Mesothelial cell of epicardium (in vitro differentiated cells): ENCODE measurements around the gene LGR4. TPM values are rescaled to one million over a fixed set of nuclear protein-coding genes. Genes with fewer than 3 reads are reported as not detected.
"Not testable (repeated sequence)": the region's sequence is repeated elsewhere in the genome, so short reads cannot be mapped to it uniquely, and the experiment has no call there.

Source experiments
- DNase-seq, 2 experiments: peaks; one replicate each; pipeline ENCODE4 v3.0.0; 2021; ENCODE audit warnings: low spot score in 2 of 2; ENCODE audit not compliant: unreplicated experiment in 2 of 2
- H3K27ac Mint-ChIP-seq: 2 replicates; pipeline ENCODE4 v1.8.0; 2021; ENCODE audit warnings: mixed read lengths
- H3K27me3 Mint-ChIP-seq: 2 replicates; pipeline ENCODE4 v1.8.0; 2021; ENCODE audit warnings: low read depth, mixed read lengths
- H3K36me3 Mint-ChIP-seq: 2 replicates; pipeline ENCODE4 v1.8.0; 2021; ENCODE audit warnings: mixed read lengths
- H3K4me1 Mint-ChIP-seq: 2 replicates; pipeline ENCODE4 v1.8.0; 2021; ENCODE audit warnings: mixed read lengths
- H3K4me3 Mint-ChIP-seq: 2 replicates; pipeline ENCODE4 v1.8.0; 2021; ENCODE audit warnings: mild to moderate bottlenecking, moderate library complexity, mixed read lengths
- H3K9me3 Mint-ChIP-seq: 2 replicates; pipeline ENCODE4 v1.8.0; 2021; ENCODE audit warnings: mixed read lengths
- total RNA-seq: library from RNA; stranded (reverse); gene quantifications from 3 replicates; pipeline ENCODE4 v1.2.1, GENCODE V29; 2021
- TF ChIP-seq, protein P1 (sequence below): fragments of 200-600 bp; sonication (generic); IDR thresholded peaks from one replicate; pipeline ENCODE4 v1.5.0; 2021; ENCODE audit warnings: antibody characterized with exemption; ENCODE audit not compliant: unreplicated experiment

LGR4 gene
- total RNA-seq, 1 donor from 2014 or later = 28.2 TPM

GRCh38 chr11:27349919-27350318 lies 122.7 kb downstream of the LGR4 start:
- Mint-ChIP-seq H3K4me1 (peaks cover 18% of the 10 kb centered on the region), H3K36me3 (peaks cover 17% of the 10 kb centered on the region)

GRCh38 chr11:27348340-27348873 lies 124.2 kb downstream of the LGR4 start:
- H3K4me1 Mint-ChIP-seq = peaks cover 18% of the 10 kb centered on the region
- no peak overlapping the region for H3K27ac Mint-ChIP-seq
- H3K27me3 Mint-ChIP-seq = no peaks in the 10 kb centered on the region
- peaks cover 22% of the 10 kb centered on the region for H3K36me3 Mint-ChIP-seq
- DNase-seq = no peak
- no peak overlapping the region for H3K4me3 Mint-ChIP-seq
- TF ChIP-seq, protein P1, sequence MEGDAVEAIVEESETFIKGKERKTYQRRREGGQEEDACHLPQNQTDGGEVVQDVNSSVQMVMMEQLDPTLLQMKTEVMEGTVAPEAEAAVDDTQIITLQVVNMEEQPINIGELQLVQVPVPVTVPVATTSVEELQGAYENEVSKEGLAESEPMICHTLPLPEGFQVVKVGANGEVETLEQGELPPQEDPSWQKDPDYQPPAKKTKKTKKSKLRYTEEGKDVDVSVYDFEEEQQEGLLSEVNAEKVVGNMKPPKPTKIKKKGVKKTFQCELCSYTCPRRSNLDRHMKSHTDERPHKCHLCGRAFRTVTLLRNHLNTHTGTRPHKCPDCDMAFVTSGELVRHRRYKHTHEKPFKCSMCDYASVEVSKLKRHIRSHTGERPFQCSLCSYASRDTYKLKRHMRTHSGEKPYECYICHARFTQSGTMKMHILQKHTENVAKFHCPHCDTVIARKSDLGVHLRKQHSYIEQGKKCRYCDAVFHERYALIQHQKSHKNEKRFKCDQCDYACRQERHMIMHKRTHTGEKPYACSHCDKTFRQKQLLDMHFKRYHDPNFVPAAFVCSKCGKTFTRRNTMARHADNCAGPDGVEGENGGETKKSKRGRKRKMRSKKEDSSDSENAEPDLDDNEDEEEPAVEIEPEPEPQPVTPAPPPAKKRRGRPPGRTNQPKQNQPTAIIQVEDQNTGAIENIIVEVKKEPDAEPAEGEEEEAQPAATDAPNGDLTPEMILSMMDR = no peak
- peaks cover 5% of the 10 kb centered on the region for H3K9me3 Mint-ChIP-seq

More at GRCh38 chr11:27349919-27350318, 122.7 kb downstream of the LGR4 start:
- Mint-ChIP-seq H3K9me3 (peaks cover 2% of the 10 kb centered on the region), H3K27me3 (no peaks in the 10 kb centered on the region), H3K27ac (no peak overlapping the region), H3K4me3 (no peak overlapping the region)
- TF ChIP-seq, protein P1 = no peak
- DNase-seq = no peak

DNA sequence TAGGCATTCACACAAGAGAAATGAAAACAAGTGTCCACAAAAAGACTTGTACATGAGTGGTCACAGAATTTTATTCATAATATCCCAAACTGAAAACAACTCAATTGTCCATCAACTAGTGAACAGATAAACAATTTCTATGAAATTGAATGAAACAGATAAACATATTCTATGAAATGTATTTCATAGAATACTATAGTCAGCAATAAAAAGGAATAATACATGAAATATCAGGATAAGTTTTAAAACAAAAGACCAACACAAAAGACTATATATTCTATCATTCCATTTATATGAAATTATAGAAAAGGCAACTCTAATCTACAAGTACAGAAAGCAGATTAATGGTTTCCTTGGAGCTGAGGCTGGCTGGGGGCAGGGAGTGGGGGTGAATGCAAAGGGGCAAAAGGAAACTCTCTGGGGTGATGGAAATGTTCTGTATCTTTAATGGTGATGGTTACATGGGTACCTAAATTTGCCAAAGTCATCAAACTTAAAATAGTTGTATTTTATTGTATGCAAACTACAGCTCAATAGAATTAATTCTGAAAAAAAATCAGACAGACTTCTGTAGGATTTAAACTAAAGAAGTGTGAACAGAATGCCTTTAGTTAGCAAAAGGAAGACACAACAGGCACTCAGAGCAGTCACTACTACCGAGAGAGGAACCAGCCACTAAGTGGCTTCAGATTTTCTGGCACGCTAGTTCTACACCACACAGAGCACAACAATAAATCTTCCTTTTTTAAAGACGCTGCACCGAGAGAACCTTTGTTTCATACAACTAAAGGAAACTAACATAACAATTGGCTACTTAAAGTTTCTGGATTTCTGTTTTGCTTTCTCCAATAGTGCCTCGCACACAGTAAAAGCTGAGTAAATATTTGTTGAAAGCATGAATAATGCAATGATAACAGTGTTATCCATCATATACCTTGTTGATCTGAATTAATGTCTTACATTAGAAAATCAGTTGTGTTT lies 124.9 kb downstream of the LGR4 start:
- Mint-ChIP-seq H3K27me3 (no peaks in the 10 kb centered on the region), H3K36me3 (peaks cover 26% of the 10 kb centered on the region), H3K27ac (no peak overlapping the region), H3K4me3 (no peak overlapping the region), H3K4me1 (peaks cover 18% of the 10 kb centered on the region), H3K9me3 (peaks cover 7% of the 10 kb centered on the region)
- no peak for DNase-seq
- TF ChIP-seq, protein P1 = no peak

GRCh38 chr11:27339941-27340340 lies 132.6 kb downstream of the LGR4 start:
- peaks cover 17% of the 10 kb centered on the region for H3K36me3 Mint-ChIP-seq
- TF ChIP-seq, protein P1 = no peak
- peaks cover 2% of the 10 kb centered on the region for H3K4me1 Mint-ChIP-seq
- peak overlapping the region; percentile 34 for H3K27ac Mint-ChIP-seq
- no peak for DNase-seq
- H3K9me3 Mint-ChIP-seq = peaks cover 9% of the 10 kb centered on the region
- H3K27me3 Mint-ChIP-seq = no peaks in the 10 kb centered on the region
- H3K4me3 Mint-ChIP-seq = no peak overlapping the region

DNA sequence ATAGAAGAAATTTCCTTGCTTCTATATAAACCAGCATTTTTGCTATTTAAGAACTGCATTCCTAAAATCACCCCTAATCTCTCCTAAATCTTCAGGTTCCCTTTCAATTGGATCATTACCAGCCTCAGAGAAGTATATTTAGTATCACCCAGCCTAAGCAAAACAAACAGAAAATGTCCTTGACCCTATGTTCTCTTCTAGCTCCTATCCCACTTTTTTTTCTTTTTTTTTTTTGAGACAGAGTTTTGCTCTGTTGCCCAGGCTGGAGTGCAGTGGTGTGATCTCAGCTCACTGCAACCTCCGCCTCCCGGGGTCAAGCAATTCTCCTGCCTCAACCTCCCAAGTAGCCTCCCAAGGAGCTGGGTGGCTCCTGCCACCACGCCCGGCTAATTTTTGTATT lies 137.8 kb downstream of the LGR4 start:
- DNase-seq, H3K27me3 Mint-ChIP-seq, H3K36me3 Mint-ChIP-seq, H3K4me3 Mint-ChIP-seq, H3K9me3 Mint-ChIP-seq, H3K27ac Mint-ChIP-seq: not testable (repeated sequence)
- peaks cover 18% of the 10 kb centered on the region for H3K4me1 Mint-ChIP-seq

- Mint-ChIP-seq H3K27me3 (no peaks in the 10 kb centered on the region), H3K27ac (peak overlapping the region; percentile 89), H3K4me1 (peaks cover 18% of the 10 kb centered on the region), H3K4me3 (no peak overlapping the region), H3K36me3 (peaks cover 14% of the 10 kb centered on the region), H3K9me3 (peaks cover 7% of the 10 kb centered on the region)
- TF ChIP-seq, protein P1 = no peak
- DNase-seq = no peak
These were observed 140.6 kb downstream of the LGR4 start for GRCh38 chr11:27331981-27332380.
